Raji (cell line): ENCODE results near the gene NOPCHAP1.

Experiments used
- POLR2A ChIP-seq: IDR thresholded peaks from 2 replicates; pipeline ENCODE4 v1.6.1; 2011; ENCODE audit warnings: low read depth, low read length, control low read depth; ENCODE audit not compliant: insufficient read depth

NOPCHAP1 gene

DNA sequence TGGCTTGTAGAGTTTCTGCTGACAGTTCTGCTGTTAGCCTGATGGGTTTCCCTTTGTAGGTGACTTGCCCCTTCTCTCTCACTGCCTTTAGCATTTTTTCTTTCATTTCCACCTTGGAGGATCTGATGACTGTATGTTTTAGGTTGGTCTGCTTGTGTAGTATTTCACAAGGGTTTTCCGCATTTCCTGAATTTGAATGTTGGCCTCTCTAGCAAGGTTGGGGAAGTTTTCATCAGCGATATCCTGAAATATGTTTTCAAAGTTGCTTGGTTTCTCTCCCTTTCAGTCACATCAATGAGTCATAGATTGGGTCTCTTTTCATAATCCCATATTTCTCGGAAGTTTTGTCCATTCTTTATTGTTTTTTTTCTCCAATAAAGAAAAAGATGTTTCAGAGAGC is 11.4 kb downstream of the NOPCHAP1 start:
- no peak for TF ChIP-seq POLR2A

GRCh38 chr12:104998423-104999346 is 12.6 kb downstream of the NOPCHAP1 start:
- no peak for TF ChIP-seq POLR2A

DNA sequence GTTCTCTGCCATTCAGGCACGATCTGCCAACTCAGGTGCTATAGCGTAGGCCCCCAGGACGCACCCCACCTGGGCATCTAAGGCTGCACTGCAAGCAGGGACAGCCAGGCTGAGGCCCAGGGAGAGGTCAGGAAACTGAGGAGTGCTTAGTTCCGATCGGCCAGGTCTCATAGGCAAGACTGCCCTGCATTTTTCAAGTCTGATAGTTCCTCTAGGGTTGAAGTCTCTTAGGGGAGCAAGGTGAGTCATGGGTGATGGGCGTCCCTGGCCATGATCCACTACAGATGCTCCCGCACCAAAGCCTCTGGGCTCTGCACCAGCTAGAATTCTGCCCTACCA is 13.2 kb downstream of the NOPCHAP1 start:
- no peak for TF ChIP-seq POLR2A

DNA sequence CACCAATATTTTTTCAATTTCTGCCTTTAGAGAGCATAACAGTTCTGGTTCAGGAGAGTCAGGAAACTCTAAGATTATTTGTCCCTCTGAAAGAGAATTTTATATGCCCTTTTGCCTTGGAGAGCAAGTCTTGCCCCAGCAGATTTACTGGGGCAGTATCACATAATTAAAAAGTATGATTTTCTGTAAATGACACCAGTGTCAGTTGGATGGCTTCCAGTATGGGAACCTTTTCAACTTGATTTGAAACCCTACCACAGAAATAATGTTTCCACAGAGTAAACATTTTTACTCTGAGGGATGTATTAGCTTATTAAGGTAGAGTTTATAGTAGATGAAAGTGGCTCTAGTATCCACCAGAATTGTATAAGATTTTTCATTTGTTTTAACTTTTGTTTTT is 15.4 kb downstream of the NOPCHAP1 start:
- TF ChIP-seq POLR2A: no peak

GRCh38 chr12:105013892-105014291 is 27.8 kb downstream of the NOPCHAP1 start:
- TF ChIP-seq POLR2A: no peak

- TF ChIP-seq POLR2A: no peak
These were observed 28.5 kb downstream of the NOPCHAP1 start for GRCh38 chr12:105014603-105015002.

GRCh38 chr12:105015543-105015942 is 29.4 kb downstream of the NOPCHAP1 start:
- TF ChIP-seq POLR2A: no peak

GRCh38 chr12:105018012-105018411 is 31.9 kb downstream of the NOPCHAP1 start:
- no peak for TF ChIP-seq POLR2A

DNA sequence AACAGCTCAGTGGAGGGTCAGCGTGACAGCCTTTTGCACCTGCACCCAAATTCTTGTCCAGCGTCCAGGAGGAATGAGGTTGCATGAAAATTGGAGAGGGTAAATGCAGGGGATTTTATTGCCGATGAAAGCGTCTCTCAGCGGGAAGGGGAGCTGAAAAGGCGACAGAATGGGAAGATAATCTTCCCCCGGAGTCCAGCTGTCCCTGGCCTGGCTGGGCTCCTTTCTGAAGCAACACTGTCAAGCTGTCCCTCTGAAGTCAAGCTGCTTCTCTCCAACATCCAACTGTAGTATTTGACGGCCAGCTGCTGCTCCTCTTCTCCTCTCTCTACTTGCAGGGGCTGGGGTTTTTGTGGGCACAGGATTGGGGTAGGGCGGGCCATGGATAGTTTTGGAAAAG is 32.7 kb downstream of the NOPCHAP1 start:
- no peak for TF ChIP-seq POLR2A

GRCh38 chr12:105020241-105020962 is 34.3 kb downstream of the NOPCHAP1 start:
- no peak for TF ChIP-seq POLR2A

- no peak for TF ChIP-seq POLR2A
These were observed 38.8 kb downstream of the NOPCHAP1 start for GRCh38 chr12:105024928-105025327.

DNA sequence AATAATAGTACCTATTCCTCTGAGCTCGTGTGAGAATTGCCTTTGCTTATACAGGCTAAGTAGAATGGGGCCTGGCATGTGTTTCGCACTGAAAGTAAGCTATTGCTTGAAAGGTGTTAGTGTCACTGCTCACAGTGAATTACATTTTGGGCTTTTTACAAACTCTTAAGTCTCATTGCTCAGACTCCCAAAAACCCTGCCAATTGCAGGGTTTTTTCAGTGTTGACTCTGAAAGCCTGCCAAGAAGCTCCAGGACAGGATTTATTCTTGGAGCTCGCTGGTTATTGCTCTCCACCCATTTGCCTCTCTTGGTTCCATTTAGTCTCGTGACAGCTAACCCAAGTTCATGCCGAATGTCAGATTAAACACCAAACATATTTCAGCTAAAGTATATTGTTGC is 39.8 kb downstream of the NOPCHAP1 start:
- TF ChIP-seq POLR2A: no peak

GRCh38 chr12:105026411-105026810 is 40.3 kb downstream of the NOPCHAP1 start:
- no peak for TF ChIP-seq POLR2A

- no peak for TF ChIP-seq POLR2A
These were observed 45.0 kb downstream of the NOPCHAP1 start for GRCh38 chr12:105030820-105031807.
